ENCODE results near the gene STRAP. TPM values are rescaled to one million over a fixed set of nuclear protein-coding genes. Genes with fewer than 3 reads are reported as not detected.

The STRAP gene
- total and polyA plus RNA-seq, 9 of the 15 experiments (the other 6 are each of a cell fraction or from before 2014, with no cell fraction given) = 58.5 to 134 (median 89.5) TPM

- TF ChIP-seq, protein P1, sequence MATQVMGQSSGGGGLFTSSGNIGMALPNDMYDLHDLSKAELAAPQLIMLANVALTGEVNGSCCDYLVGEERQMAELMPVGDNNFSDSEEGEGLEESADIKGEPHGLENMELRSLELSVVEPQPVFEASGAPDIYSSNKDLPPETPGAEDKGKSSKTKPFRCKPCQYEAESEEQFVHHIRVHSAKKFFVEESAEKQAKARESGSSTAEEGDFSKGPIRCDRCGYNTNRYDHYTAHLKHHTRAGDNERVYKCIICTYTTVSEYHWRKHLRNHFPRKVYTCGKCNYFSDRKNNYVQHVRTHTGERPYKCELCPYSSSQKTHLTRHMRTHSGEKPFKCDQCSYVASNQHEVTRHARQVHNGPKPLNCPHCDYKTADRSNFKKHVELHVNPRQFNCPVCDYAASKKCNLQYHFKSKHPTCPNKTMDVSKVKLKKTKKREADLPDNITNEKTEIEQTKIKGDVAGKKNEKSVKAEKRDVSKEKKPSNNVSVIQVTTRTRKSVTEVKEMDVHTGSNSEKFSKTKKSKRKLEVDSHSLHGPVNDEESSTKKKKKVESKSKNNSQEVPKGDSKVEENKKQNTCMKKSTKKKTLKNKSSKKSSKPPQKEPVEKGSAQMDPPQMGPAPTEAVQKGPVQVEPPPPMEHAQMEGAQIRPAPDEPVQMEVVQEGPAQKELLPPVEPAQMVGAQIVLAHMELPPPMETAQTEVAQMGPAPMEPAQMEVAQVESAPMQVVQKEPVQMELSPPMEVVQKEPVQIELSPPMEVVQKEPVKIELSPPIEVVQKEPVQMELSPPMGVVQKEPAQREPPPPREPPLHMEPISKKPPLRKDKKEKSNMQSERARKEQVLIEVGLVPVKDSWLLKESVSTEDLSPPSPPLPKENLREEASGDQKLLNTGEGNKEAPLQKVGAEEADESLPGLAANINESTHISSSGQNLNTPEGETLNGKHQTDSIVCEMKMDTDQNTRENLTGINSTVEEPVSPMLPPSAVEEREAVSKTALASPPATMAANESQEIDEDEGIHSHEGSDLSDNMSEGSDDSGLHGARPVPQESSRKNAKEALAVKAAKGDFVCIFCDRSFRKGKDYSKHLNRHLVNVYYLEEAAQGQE (IDR thresholded peaks at IDR 0.05; ENCODE audit: borderline replicate concordance) = no peak
- TF ChIP-seq, protein P1 (CRISPR knock-in tag; IDR thresholded peaks at IDR 0.05; ENCODE audit: low read depth) = no peak
- TF ChIP-seq RFX1 (IDR thresholded peaks at IDR 0.05) (no peak), STAT5A (IDR thresholded peaks at IDR 0.05; ENCODE audit: borderline replicate concordance, low read length) (no peak), SIN3A (IDR thresholded peaks at IDR 0.05; ENCODE audit: borderline replicate concordance in 2 of 2, control insufficient read depth in 1 of 2, low read depth in 2 of 2, low read length in 2 of 2) (no peak), HOXB6 (CRISPR knock-in tag; IDR thresholded peaks at IDR 0.05; ENCODE audit: borderline replicate concordance) (no peak), POLR2AphosphoS5 (IDR thresholded peaks at IDR 0.05; ENCODE audit: control insufficient read depth, insufficient read depth, low read depth, low read length) (no peak), JUN (IDR thresholded peaks at IDR 0.05; ENCODE audit: borderline replicate concordance, low read depth, low read length) (no peak), JUN (CRISPR knock-in tag; IDR thresholded peaks at IDR 0.05; ENCODE audit: borderline replicate concordance) (no peak), HNRNPLL (IDR thresholded peaks at IDR 0.05; ENCODE audit: low read depth, low read length, poor library complexity, severe bottlenecking) (no peak), ZNF133 (CRISPR knock-in tag; IDR thresholded peaks at IDR 0.05) (no peak)
- TF ChIP-seq, protein P2, sequence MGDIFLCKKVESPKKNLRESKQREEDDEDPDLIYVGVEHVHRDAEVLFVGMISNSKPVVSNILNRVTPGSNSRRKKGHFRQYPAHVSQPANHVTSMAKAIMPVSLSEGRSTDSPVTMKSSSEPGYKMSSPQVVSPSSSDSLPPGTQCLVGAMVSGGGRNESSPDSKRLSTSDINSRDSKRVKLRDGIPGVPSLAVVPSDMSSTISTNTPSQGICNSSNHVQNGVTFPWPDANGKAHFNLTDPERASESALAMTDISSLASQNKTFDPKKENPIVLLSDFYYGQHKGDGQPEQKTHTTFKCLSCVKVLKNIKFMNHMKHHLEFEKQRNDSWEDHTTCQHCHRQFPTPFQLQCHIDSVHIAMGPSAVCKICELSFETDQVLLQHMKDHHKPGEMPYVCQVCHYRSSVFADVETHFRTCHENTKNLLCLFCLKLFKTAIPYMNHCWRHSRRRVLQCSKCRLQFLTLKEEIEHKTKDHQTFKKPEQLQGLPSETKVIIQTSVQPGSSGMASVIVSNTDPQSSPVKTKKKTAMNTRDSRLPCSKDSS (IDR thresholded peaks at IDR 0.05; ENCODE audit: low read depth, partially characterized antibody) = no peak
Measured at GRCh38 chr12:15862840-15863239, 19.3 kb upstream of the STRAP start (continued).
